ENCODE measurements around the gene ARHGAP6. TPM values are rescaled to one million over a fixed set of nuclear protein-coding genes. Genes with fewer than 3 reads are reported as not detected.

ARHGAP6 gene
- total and polyA plus RNA-seq, 11 donors, result 2.1 to 6.6 (median 2.5) TPM

GRCh38 chrX:11103751-11104150, 562.0 kb downstream of the ARHGAP6 start:
- Histone ChIP-seq H3K4me3 (no peak overlapping the region), H3K4me1 (peaks cover 0 to 3% (median 0%) of the 10 kb centered on the region in 12 donors), H3K27ac (no peak overlapping the region), H3K9me3 (no peaks in the 10 kb centered on the region), H3K27me3 (peaks cover 0 to 3% (median 0%) of the 10 kb centered on the region in 9 donors), H3K36me3 (no peaks in the 10 kb centered on the region)
- 69 to 93% (median 83%) methylated on average over 2 of the region's 2 CpGs for WGBS, 4 donors
- ATAC-seq (no peak), DNase-seq (no peak)
- intact Hi-C loops (cut with DNase I), result loop anchor here in 3 of 10 donors (10.0 kb wide), 3 partner anchors 379 to 919 kb away; no protein-coding TSS in a partner anchor
- TF ChIP-seq POLR2A (IDR thresholded peaks at IDR 0.05), result no peak
- TF ChIP-seq, protein P1, sequence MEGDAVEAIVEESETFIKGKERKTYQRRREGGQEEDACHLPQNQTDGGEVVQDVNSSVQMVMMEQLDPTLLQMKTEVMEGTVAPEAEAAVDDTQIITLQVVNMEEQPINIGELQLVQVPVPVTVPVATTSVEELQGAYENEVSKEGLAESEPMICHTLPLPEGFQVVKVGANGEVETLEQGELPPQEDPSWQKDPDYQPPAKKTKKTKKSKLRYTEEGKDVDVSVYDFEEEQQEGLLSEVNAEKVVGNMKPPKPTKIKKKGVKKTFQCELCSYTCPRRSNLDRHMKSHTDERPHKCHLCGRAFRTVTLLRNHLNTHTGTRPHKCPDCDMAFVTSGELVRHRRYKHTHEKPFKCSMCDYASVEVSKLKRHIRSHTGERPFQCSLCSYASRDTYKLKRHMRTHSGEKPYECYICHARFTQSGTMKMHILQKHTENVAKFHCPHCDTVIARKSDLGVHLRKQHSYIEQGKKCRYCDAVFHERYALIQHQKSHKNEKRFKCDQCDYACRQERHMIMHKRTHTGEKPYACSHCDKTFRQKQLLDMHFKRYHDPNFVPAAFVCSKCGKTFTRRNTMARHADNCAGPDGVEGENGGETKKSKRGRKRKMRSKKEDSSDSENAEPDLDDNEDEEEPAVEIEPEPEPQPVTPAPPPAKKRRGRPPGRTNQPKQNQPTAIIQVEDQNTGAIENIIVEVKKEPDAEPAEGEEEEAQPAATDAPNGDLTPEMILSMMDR (IDR thresholded peaks at IDR 0.05), result no peak

- Histone ChIP-seq H3K27ac (no peak overlapping the region), H3K27me3 (peaks cover 0 to 3% (median 0%) of the 10 kb centered on the region in 9 donors), H3K4me1 (peaks cover 0 to 3% (median 0%) of the 10 kb centered on the region in 12 donors), H3K9me3 (no peaks in the 10 kb centered on the region), H3K4me3 (no peak overlapping the region), H3K36me3 (no peaks in the 10 kb centered on the region)
- ATAC-seq (no peak), DNase-seq (no peak)
- 85 to 97% (median 89%) methylated on average over 3 of the region's 3 CpGs for WGBS, 4 donors
- intact Hi-C loops (cut with DNase I), result loop anchor here in 3 of 10 donors (10.0 kb wide), 3 partner anchors 378 to 918 kb away; no protein-coding TSS in a partner anchor
- TF ChIP-seq, protein P1 (IDR thresholded peaks at IDR 0.05), result no peak
- TF ChIP-seq POLR2A (IDR thresholded peaks at IDR 0.05), result no peak
These were observed 562.7 kb downstream of the ARHGAP6 start for GRCh38 chrX:11103006-11103405.

GRCh38 chrX:11100281-11101035, 565.3 kb downstream of the ARHGAP6 start:
- WGBS, 4 donors, result 41 to 46% (median 45%) methylated on average over 10 of the region's 10 CpGs
- H3K9me3 ChIP-seq, result no peaks in the 10 kb centered on the region
- ATAC-seq (peak in 2 of 4 donors; percentile 31 to 39), DNase-seq (peak in 2 of 5 donors; percentile 8 to 16)
- intact Hi-C loops (cut with DNase I), result loop anchor here in 3 of 10 donors (10.0 kb wide), 3 partner anchors 376 to 916 kb away; no protein-coding TSS in a partner anchor
- H3K27ac ChIP-seq, result peak overlapping the region in 1 of 12 donors; percentile 52
- H3K27me3 ChIP-seq, result peaks cover 0 to 3% (median 0%) of the 10 kb centered on the region in 9 donors
- H3K4me3 ChIP-seq, result no peak overlapping the region
- TF ChIP-seq POLR2A (IDR thresholded peaks at IDR 0.05), result no peak
- TF ChIP-seq, protein P1 (IDR thresholded peaks at IDR 0.05), result peak; percentile 10 to 52 (median 36)
- no peaks in the 10 kb centered on the region for H3K36me3 ChIP-seq
- H3K4me1 ChIP-seq, result peaks cover 0 to 3% (median 0%) of the 10 kb centered on the region in 12 donors

- intact Hi-C loops (cut with DNase I), result loop anchor here in 2 of 10 donors (10.0 kb wide), 2 partner anchors 895 to 915 kb away; no protein-coding TSS in a partner anchor
- no peaks in the 10 kb centered on the region for H3K9me3 ChIP-seq
- TF ChIP-seq, protein P1 (IDR thresholded peaks at IDR 0.05), result no peak
- no peak for TF ChIP-seq POLR2A (IDR thresholded peaks at IDR 0.05)
- H3K27ac ChIP-seq, result no peak overlapping the region
- H3K36me3 ChIP-seq, result no peaks in the 10 kb centered on the region
- peaks cover 0 to 3% (median 0%) of the 10 kb centered on the region in 12 donors for H3K4me1 ChIP-seq
- no peak for DNase-seq
- no peak overlapping the region for H3K4me3 ChIP-seq
- H3K27me3 ChIP-seq, result peaks cover 0 to 3% (median 0%) of the 10 kb centered on the region in 9 donors
- no peak for ATAC-seq
These were observed 566.3 kb downstream of the ARHGAP6 start for GRCh38 chrX:11099465-11099864.

All from heart left ventricle (tissue), 16 donors.